Transverse colon (tissue), 4 donors: ENCODE measurements around the gene IP6K3.

Source experiments
- EP300 ChIP-seq: sonication (generic); formaldehyde crosslinking; IDR thresholded peaks from one replicate; pipeline ENCODE4 v1.6.1; 2017; ENCODE audit warnings: antibody characterized with exemption, low read depth
- POLR2A ChIP-seq: fragments of 450-650 bp; IDR thresholded peaks from one replicate; pipeline ENCODE4 v1.6.1; 2016; ENCODE audit warnings: antibody characterized with exemption, mild to moderate bottlenecking, moderate library complexity
- POLR2AphosphoS5 ChIP-seq, 3 donors: sonication (generic); formaldehyde crosslinking; IDR thresholded peaks; one replicate each; pipeline ENCODE4 v1.6.1; 2016; ENCODE audit warnings: antibody characterized with exemption in 3 of 3
- TF ChIP-seq, protein P1 (sequence below), 5 experiments: fragments of 200-600 bp in 3 of 5; fragments of 450-650 bp in 2 of 5; sonication (generic) in 3 of 5; IDR thresholded peaks; 1 replicate in 2 of 5; 2 replicates in 3 of 5; pipeline ENCODE4 v1.5.1; 2016 to 2017; ENCODE audit warnings: antibody characterized with exemption in 5 of 5, inconsistent platforms in 3 of 5, mild to moderate bottlenecking in 2 of 5, moderate library complexity in 1 of 5

DNA sequence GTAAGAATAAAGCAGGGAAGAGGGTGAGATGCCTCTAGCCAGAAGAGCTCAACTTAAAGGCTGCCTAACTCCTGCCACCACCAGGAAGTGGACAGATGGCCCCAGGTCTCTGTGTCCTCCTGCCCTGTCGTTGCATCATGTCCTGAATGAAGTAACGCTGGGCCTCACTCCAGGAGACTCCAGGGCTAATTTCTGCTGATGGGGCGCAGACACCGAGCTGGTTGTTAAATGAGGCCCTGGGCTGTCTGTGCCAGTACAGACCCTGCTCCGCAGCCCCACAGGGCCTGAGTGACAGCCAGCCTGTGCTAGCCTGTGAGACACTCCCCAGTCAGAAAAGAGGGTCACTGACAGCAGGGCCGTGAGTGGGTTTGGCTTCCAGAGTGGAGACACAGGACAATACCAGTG is 6.5 kb downstream of the IP6K3 start:
- no peak for TF ChIP-seq POLR2AphosphoS5 (IDR thresholded peaks at IDR 0.05)
- TF ChIP-seq, protein P1, sequence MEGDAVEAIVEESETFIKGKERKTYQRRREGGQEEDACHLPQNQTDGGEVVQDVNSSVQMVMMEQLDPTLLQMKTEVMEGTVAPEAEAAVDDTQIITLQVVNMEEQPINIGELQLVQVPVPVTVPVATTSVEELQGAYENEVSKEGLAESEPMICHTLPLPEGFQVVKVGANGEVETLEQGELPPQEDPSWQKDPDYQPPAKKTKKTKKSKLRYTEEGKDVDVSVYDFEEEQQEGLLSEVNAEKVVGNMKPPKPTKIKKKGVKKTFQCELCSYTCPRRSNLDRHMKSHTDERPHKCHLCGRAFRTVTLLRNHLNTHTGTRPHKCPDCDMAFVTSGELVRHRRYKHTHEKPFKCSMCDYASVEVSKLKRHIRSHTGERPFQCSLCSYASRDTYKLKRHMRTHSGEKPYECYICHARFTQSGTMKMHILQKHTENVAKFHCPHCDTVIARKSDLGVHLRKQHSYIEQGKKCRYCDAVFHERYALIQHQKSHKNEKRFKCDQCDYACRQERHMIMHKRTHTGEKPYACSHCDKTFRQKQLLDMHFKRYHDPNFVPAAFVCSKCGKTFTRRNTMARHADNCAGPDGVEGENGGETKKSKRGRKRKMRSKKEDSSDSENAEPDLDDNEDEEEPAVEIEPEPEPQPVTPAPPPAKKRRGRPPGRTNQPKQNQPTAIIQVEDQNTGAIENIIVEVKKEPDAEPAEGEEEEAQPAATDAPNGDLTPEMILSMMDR (IDR thresholded peaks at IDR 0.05): no peak
- no peak for TF ChIP-seq POLR2A
- no peak for TF ChIP-seq EP300
